Astrocyte of the cerebellum (primary cell): ENCODE data around the gene CAPN12.

Experiments
- DNase-seq: peaks from one replicate; pipeline ENCODE4 v3.0.0-alpha.2; 2011; ENCODE audit warnings: low read depth
- H3K4me3 ChIP-seq: 2 replicates; pipeline ENCODE4 v1.5.1; 2011; ENCODE audit warnings: mild to moderate bottlenecking, low read depth, low read length, moderate library complexity
- CTCF ChIP-seq: IDR thresholded peaks from 2 replicates; pipeline ENCODE4 v1.5.1; 2012; ENCODE audit warnings: low read length, low read depth, moderate library complexity, mild to moderate bottlenecking; ENCODE audit errors: missing control alignments
- in situ Hi-C: cut with HindIII; loops from 2 replicates; pipeline ENCODE4 v1.10.0; 2017; ENCODE audit warnings: low sequenced_read_pairs

CAPN12 gene

GRCh38 chr19:38723990-38724854 lies 20.1 kb downstream of the CAPN12 start:
- in situ Hi-C loops: no loop called here
- TF ChIP-seq CTCF: no peak
- no peak for DNase-seq
- no peak overlapping the region for H3K4me3 ChIP-seq

- TF ChIP-seq CTCF: no peak
- no peak for DNase-seq
- in situ Hi-C loops: no loop called here
- H3K4me3 ChIP-seq: no peak overlapping the region
Measured at GRCh38 chr19:38723606-38723965, 20.7 kb downstream of the CAPN12 start.

- H3K4me3 ChIP-seq: no peak overlapping the region
- no peak for DNase-seq
- no peak for TF ChIP-seq CTCF
- in situ Hi-C loops: no loop called here
Measured at GRCh38 chr19:38722947-38723605, 21.2 kb downstream of the CAPN12 start.

- H3K4me3 ChIP-seq: no peak overlapping the region
- no peak for DNase-seq
- no peak for TF ChIP-seq CTCF
- in situ Hi-C loops: no loop called here
Measured at GRCh38 chr19:38721979-38722773, 22.1 kb downstream of the CAPN12 start.

- no peak for DNase-seq
- no peak for TF ChIP-seq CTCF
- H3K4me3 ChIP-seq: no peak overlapping the region
- in situ Hi-C loops: no loop called here
Measured at GRCh38 chr19:38721496-38721895, 22.8 kb downstream of the CAPN12 start.

GRCh38 chr19:38720559-38721236 lies 23.6 kb downstream of the CAPN12 start:
- H3K4me3 ChIP-seq: no peak overlapping the region
- no peak for TF ChIP-seq CTCF
- in situ Hi-C loops: no loop called here
- no peak for DNase-seq
